ENCODE data around the gene BTBD1. TPM values are rescaled to one million over a fixed set of nuclear protein-coding genes. Genes with fewer than 3 reads are reported as not detected.

The BTBD1 gene
- polyA plus RNA-seq, 1 of the 3 experiments (the other 2 are of a cell fraction): 34.4 TPM

GRCh38 chr15:83057002-83057401 lies 10.1 kb downstream of the BTBD1 start (continued):
- TF ChIP-seq REST (IDR thresholded peaks at IDR 0.05; ENCODE audit: low read depth, low read length): no peak
- no peak for TF ChIP-seq YY1 (IDR thresholded peaks at IDR 0.05; ENCODE audit: low read depth)
- TF ChIP-seq NRF1 (IDR thresholded peaks at IDR 0.05; ENCODE audit: low read depth, low read length): no peak
- TF ChIP-seq EZH2phosphoT487 (IDR thresholded peaks at IDR 0.05; ENCODE audit: borderline replicate concordance, low read depth): no peak
- TF ChIP-seq, protein P1, sequence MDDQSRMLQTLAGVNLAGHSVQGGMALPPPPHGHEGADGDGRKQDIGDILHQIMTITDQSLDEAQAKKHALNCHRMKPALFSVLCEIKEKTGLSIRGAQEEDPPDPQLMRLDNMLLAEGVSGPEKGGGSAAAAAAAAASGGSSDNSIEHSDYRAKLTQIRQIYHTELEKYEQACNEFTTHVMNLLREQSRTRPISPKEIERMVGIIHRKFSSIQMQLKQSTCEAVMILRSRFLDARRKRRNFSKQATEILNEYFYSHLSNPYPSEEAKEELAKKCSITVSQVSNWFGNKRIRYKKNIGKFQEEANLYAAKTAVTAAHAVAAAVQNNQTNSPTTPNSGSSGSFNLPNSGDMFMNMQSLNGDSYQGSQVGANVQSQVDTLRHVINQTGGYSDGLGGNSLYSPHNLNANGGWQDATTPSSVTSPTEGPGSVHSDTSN (IDR thresholded peaks at IDR 0.05): no peak

GRCh38 chr15:83053151-83053550 lies 13.9 kb downstream of the BTBD1 start:
- no peaks in the 10 kb centered on the region for H3F3A ChIP-seq (replicated peaks; ENCODE audit: insufficient read depth)
- H2AFZ ChIP-seq (ENCODE audit: low read depth): no peak overlapping the region
- no peaks in the 10 kb centered on the region for H3K27me3 ChIP-seq (ENCODE audit: insufficient read depth)
- no peak for DNase-seq
- H3K79me2 ChIP-seq (ENCODE audit: insufficient read depth): peaks cover 70% of the 10 kb centered on the region
- no peak overlapping the region for H3K9ac ChIP-seq
- no peak for TF ChIP-seq USF2 (IDR thresholded peaks at IDR 0.05; ENCODE audit: borderline replicate concordance, low read depth, low read length)
- no peak for TF ChIP-seq GATA2 (CRISPR knock-in tag; IDR thresholded peaks at IDR 0.05)
- peak; percentile 23; the same call in 1 of the 2 replicates for TF ChIP-seq JUND (IDR thresholded peaks at IDR 0.05)
- TF ChIP-seq NFIC (IDR thresholded peaks at IDR 0.05; ENCODE audit: borderline replicate concordance): no peak
- no peak for TF ChIP-seq TAF1 (IDR thresholded peaks at IDR 0.05; ENCODE audit: borderline replicate concordance, low read depth, low read length)
- H3K27ac ChIP-seq (ENCODE audit: low read depth in 2 of 2, low read length in 1 of 2): peak overlapping the region in 1 of 2 experiments; percentile 27; a peak in 1 of 4 replicates
- H4K20me1 ChIP-seq (ENCODE audit: insufficient read depth): peaks cover 26% of the 10 kb centered on the region
- no peak overlapping the region for H3K4me2 ChIP-seq
- CTCF ChIA-PET: no interaction called here
- H3K4me1 ChIP-seq (ENCODE audit: control insufficient read depth in 1 of 2, insufficient read depth in 2 of 2, low read depth in 1 of 2, low read length in 1 of 2): peaks cover 4 to 5% of the 10 kb centered on the region in 2 experiments; a peak in 2 of 4 replicates
- H3K9me3 ChIP-seq: no peaks in the 10 kb centered on the region
- no peaks in the 10 kb centered on the region for H3K9me2 ChIP-seq
- H3K4me3 ChIP-seq (ENCODE audit: low read depth in 2 of 2, low read length in 1 of 2): no peak overlapping the region
- POLR2A ChIA-PET: no interaction called here
- peaks cover 39 to 48% of the 10 kb centered on the region in 2 experiments for H3K36me3 ChIP-seq (replicated peaks in 1 of 2; ENCODE audit: control insufficient read depth in 1 of 2, insufficient read depth in 2 of 2, low read length in 1 of 2)
